ENCODE data around the gene ZNF362. TPM values are rescaled to one million over a fixed set of nuclear protein-coding genes. Genes with fewer than 3 reads are reported as not detected.
A peak's percentile ranks its signal among the peaks of the same experiment; 100 is the strongest.

Gene ZNF362
- total RNA-seq, 3 donors from 2014 or later (not counting 1 experiment from before 2014, with no cell fraction given) = 34.7 to 39.1 (median 38.3) TPM

DNA sequence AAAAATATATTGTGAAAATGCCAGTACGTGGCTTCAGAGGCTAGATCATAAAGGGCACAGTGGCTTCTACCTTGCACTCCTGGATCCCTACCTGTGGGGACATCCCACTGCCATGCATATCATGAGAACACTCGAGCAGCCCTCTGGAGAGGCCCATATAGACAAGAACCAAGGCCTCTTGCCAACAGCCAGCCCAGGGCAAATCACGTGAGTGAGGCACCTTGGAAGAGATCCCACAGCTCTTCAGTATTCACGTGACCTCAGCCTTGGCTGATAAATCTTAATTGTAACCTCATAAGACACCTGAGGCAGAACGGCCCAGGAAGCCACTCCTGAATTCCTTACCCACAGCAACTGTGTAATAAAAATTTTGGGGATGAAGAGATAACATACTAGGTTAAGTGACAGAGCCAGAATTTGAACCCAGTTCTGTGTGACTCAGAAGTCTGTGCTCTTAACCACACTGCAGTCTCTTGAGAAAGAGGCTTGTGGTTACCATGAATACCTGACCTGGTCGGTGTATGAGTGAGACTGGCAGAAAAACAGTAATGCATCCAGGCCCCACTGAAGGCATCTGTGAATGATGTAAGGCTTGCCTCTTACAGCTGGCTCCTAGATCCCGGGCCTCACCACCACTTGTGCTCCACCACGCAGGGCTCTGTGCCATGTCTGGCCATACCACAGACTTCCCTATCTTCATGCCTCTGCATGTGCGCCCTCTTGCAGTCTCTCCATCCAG lies 71.5 kb downstream of the ZNF362 start:
- H3K9me3 ChIP-seq (ENCODE audit: control insufficient read depth, insufficient read depth, low read length) = no peaks in the 10 kb centered on the region
- H3K27ac Mint-ChIP-seq = no peak overlapping the region
- H3K27me3 Mint-ChIP-seq (ENCODE audit: low read depth in 2 of 2) = no peaks in the 10 kb centered on the region
- no peak overlapping the region for H3K4me3 Mint-ChIP-seq
- peaks cover 18% of the 10 kb centered on the region for H3K36me3 Mint-ChIP-seq
- H3K27me3 ChIP-seq (ENCODE audit: control insufficient read depth, insufficient read depth, low read length) = no peaks in the 10 kb centered on the region
- H3K4me1 Mint-ChIP-seq = peaks cover 0 to 6% of the 10 kb centered on the region in 2 donors
- intact Hi-C loops (cut with micrococcal nuclease) = no loop called here
- no peak for DNase-seq
- no peaks in the 10 kb centered on the region for H3K4me1 ChIP-seq (ENCODE audit: control insufficient read depth, insufficient read depth, low read length)
- H3K36me3 ChIP-seq (ENCODE audit: control insufficient read depth, insufficient read depth, low read length) = peaks cover 86% of the 10 kb centered on the region
- ATAC-seq = peak in 1 of 3 donors; percentile 40
- H3K9me3 Mint-ChIP-seq = no peaks in the 10 kb centered on the region
- H3K4me3 ChIP-seq (ENCODE audit: low read length) = no peak overlapping the region
- WGBS (ENCODE audit: insufficient coverage) = 84% methylated on average over 8 of the region's 9 CpGs
- H3K27ac ChIP-seq (ENCODE audit: low read length) = no peak overlapping the region
- no peak for TF ChIP-seq CTCF (IDR thresholded peaks at IDR 0.05)

DNA sequence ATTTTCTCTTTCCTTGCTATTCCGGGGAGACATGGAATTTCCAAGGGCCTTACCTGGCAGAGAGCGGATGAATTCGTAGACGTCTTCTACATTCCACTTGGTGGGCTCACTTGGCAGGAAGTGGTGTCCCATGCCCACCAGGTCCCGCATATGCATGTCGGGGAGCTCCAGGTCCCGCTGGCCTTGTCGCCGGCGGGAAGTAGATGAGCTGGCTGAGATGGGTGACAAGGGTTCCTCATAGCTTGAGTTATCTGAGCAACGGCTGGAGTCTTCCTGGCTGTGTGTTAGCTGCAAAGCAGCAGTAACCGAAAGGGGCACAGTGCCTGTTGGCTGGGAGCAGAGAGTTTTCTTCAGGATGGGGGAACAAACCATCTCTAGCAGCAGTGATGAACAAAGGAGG lies 72.5 kb downstream of the ZNF362 start:
- H3K4me1 Mint-ChIP-seq = peaks cover 5 to 14% of the 10 kb centered on the region in 2 donors
- 96% methylated on average over 12 of the region's 12 CpGs for WGBS (ENCODE audit: insufficient coverage)
- H3K9me3 Mint-ChIP-seq = no peaks in the 10 kb centered on the region
- H3K4me3 Mint-ChIP-seq = no peak overlapping the region
- Histone ChIP-seq H3K4me1 (ENCODE audit: control insufficient read depth, insufficient read depth, low read length) (no peaks in the 10 kb centered on the region), H3K27ac (ENCODE audit: low read length) (no peak overlapping the region), H3K4me3 (ENCODE audit: low read length) (no peak overlapping the region), H3K27me3 (ENCODE audit: control insufficient read depth, insufficient read depth, low read length) (no peaks in the 10 kb centered on the region), H3K36me3 (ENCODE audit: control insufficient read depth, insufficient read depth, low read length) (peaks cover 93% of the 10 kb centered on the region), H3K9me3 (ENCODE audit: control insufficient read depth, insufficient read depth, low read length) (no peaks in the 10 kb centered on the region)
- no peaks in the 10 kb centered on the region for H3K27me3 Mint-ChIP-seq (ENCODE audit: low read depth in 2 of 2)
- DNase-seq (no peak), ATAC-seq (no peak)
- H3K36me3 Mint-ChIP-seq = peaks cover 18% of the 10 kb centered on the region
- intact Hi-C loops (cut with micrococcal nuclease) = no loop called here
- TF ChIP-seq CTCF (IDR thresholded peaks at IDR 0.05) = no peak
- peak overlapping the region in 1 of 2 donors; percentile 14 for H3K27ac Mint-ChIP-seq

- H3K4me1 Mint-ChIP-seq = peaks cover 12 to 24% of the 10 kb centered on the region in 2 donors
- peaks cover 18% of the 10 kb centered on the region for H3K36me3 Mint-ChIP-seq
- no peak overlapping the region for H3K4me3 Mint-ChIP-seq
- DNase-seq (no peak), ATAC-seq (no peak)
- H3K9me3 Mint-ChIP-seq = no peaks in the 10 kb centered on the region
- no peaks in the 10 kb centered on the region for H3K4me1 ChIP-seq (ENCODE audit: control insufficient read depth, insufficient read depth, low read length)
- H3K27me3 ChIP-seq (ENCODE audit: control insufficient read depth, insufficient read depth, low read length) = no peaks in the 10 kb centered on the region
- H3K27ac Mint-ChIP-seq = peak overlapping the region; percentile 14 to 16
- TF ChIP-seq CTCF (IDR thresholded peaks at IDR 0.05) = no peak
- WGBS (ENCODE audit: insufficient coverage) = 96% methylated on average over 19 of the region's 19 CpGs
- no peaks in the 10 kb centered on the region for H3K27me3 Mint-ChIP-seq (ENCODE audit: low read depth in 2 of 2)
- H3K27ac ChIP-seq (ENCODE audit: low read length) = no peak overlapping the region
- H3K9me3 ChIP-seq (ENCODE audit: control insufficient read depth, insufficient read depth, low read length) = no peaks in the 10 kb centered on the region
- peaks cover 85% of the 10 kb centered on the region for H3K36me3 ChIP-seq (ENCODE audit: control insufficient read depth, insufficient read depth, low read length)
- intact Hi-C loops (cut with micrococcal nuclease) = no loop called here
- no peak overlapping the region for H3K4me3 ChIP-seq (ENCODE audit: low read length)
These were observed 73.5 kb downstream of the ZNF362 start for GRCh38 chr1:33329600-33330305.
